HS-5 (cell line): ENCODE data around the gene PRKD2.
A peak's percentile ranks its signal among the peaks of the same experiment; 100 is the strongest.
"Not testable (repeated sequence)": the region's sequence is repeated elsewhere in the genome, so short reads cannot be mapped to it uniquely, and the experiment has no call there.

ENCODE experiments used
- DNase-seq: peaks from one replicate; pipeline ENCODE4 v3.0.0-alpha.2; 2012; ENCODE audit warnings: low read depth

PRKD2 gene

DNA sequence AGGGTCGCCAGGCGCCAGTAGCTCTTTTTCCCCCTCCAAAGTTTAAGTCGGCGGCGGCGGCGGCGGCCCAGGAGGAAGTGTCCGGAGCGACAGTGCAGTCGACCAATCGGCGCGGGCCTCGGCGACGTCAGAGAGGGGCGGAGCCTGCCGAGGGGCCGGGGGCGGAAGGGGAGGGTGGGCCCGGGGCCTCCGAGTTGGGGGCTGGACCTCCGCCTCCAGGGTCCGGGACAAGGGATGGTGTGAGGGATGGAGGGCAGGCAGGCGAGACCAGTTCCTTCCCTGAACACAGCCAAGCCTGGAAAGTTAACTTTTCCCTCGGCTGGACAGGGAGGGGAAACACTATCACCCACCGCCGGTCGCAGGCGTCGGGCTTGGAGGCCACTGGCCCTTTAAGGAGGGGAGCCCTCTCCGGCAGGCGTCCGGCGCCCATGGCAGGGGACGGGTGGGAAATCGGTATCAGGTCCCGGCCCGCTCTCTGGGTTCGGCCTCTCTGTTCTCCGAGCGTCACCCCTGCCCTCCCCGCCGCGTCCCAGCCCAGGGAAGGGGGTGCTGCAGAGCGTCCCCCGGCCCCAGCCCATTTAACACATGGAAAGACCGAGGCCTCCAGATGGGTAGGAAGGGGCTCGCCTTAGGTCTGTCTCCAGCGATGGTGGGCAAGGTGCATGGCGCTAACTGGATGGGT, at the start of gene PRKD2:
PRKD2 (minus strand) TSS at position 81 of the 682 bp plus-strand sequence. CDS start 744 bp downstream, outside the sequence.
- DNase-seq, result no peak

GRCh38 chr19:46764817-46765291, 47.9 kb upstream of the PRKD2 start:
- no peak for DNase-seq

DNA sequence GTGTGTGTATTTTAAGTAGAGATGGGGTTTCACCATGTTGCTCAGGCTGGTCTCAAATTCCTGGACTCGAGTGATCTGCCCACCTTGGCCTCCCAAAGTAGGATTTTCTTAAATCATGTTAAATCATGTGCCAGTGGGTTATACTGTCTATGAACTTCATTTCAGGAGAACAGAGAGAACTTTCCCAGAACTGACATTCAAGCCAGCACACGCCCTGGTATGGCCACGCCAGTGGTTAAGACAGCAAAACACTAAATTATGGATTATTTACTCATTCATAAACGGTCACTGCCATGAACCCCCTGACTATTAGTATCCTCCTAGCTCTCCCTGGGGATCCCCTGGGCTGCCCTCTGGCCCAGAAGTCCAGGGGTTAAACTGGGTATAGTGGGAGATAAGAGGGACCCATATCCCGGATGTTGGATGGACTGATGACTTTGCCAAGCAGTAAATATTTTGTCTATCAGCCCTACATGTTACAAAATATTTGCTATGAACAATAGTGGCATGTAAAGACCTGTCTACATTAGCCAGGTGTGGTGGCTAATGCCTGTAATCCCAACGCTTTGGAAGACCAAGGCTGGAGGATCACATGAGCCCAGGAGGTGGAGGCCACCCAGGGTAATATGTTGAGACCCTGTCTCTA, 45.5 kb upstream of the PRKD2 start:
- DNase-seq, result no peak

DNA sequence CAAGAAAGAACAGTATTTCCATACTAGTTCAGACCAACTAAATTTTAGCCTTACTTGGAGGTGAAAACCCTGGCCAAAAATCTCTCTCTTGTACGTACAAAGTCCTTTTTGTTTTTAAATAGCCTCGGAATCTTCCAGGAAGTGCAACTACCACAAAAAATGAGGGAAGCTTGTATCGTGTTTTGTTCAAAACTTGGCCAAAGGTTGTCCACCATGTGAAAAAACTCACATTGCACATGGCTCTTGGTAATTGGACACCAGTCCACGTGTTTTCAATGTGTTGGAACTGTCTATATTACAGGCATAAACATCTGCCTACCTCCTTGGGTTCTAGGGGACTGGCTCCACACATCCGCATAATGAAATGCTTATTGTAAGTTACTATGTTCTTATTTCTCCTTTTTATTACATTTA, 44.5 kb upstream of the PRKD2 start:
- no peak for DNase-seq

GRCh38 chr19:46760897-46761296, 44.0 kb upstream of the PRKD2 start:
- not testable (repeated sequence) for DNase-seq

DNA sequence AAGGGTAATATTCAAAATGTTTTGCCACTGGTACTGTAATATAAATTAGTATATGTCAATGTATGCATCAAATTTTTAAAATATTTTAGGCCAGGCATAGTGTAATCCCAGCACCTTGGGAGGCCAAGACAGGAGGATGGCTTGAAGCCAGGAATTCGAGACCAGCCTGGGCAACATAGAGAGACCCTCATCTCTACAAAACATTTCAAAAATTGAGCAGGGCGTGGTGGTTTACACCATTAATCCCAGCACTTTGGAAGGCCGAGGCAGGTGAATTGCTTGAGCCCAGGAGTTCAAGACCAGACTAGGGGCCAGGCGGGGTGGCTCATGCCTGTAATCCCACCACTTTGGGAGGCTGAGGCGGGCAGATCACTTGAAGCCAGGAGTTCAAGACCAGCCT, 43.4 kb upstream of the PRKD2 start:
- no peak for DNase-seq

- DNase-seq, result peak; percentile 65
These were observed 43.0 kb upstream of the PRKD2 start for GRCh38 chr19:46759817-46760333.

DNA sequence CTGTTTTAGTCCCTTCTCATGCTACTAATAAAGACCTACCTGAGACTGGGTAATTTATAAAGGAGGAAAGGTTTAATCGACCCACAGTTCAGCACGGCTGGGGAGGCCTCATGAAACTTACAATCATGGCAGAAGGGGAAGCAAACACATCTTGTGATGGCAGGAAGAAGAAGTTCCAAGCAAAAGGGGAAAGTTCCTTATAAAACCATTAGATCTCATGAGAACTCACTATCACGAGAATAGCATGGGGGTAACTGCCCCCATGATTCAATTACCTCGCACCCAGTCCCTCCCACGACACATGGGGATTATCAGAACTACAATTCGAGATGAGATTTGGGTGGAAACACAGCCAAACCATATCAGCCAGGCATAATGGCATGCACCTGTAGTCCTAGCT, 42.3 kb upstream of the PRKD2 start:
- no peak for DNase-seq

- DNase-seq, result no peak
These were observed 39.6 kb upstream of the PRKD2 start for GRCh38 chr19:46756544-46756888.

DNA sequence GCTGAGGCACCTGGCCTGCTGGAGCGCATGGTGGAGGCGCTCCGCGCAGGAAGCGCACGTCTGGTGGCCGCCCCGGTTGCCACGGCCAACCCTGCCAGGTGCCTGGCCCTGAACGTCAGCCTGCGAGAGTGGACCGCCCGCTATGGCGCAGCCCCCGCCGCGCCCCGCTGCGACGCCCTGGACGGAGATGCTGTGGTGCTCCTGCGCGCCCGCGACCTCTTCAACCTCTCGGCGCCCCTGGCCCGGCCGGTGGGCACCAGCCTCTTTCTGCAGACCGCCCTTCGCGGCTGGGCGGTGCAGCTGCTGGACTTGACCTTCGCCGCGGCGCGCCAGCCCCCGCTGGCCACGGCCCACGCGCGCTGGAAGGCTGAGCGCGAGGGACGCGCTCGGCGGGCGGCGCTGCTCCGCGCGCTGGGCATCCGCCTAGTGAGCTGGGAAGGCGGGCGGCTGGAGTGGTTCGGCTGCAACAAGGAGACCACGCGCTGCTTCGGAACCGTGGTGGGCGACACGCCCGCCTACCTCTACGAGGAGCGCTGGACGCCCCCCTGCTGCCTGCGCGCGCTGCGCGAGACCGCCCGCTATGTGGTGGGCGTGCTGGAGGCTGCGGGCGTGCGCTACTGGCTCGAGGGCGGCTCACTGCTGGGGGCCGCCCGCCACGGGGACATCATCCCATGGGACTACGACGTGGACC, 39.1 kb upstream of the PRKD2 start:
- DNase-seq, result no peak

DNA sequence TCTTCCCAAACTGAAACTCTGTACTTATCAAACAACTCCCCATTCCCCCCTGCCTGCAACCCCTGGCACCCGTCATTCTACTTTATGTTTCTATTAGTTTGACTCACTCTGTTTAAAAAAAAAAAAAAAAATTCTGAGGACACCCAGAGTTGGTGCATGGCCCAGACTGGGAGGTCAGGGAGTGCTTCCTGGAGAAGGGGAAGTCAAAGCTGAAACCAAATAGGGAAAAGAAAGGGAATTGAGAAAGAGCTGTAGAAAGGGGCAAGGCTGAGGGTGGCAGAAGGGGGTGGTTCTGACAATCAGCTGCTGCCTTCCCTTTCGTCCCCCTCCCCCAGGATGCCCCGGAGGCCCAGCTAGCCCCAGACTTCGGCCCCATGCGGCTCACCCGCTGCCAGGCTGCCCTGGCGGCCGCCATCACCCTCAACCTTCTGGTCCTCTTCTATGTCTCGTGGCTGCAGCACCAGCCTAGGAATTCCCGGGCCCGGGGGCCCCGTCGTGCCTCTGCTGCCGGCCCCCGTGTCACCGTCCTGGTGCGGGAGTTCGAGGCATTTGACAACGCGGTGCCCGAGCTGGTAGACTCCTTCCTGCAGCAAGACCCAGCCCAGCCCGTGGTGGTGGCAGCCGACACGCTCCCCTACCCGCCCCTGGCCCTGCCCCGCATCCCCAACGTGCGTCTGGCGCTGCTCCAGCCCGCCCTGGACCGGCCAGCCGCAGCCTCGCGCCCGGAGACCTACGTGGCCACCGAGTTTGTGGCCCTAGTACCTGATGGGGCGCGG, 38.4 kb upstream of the PRKD2 start:
- no peak for DNase-seq

DNA sequence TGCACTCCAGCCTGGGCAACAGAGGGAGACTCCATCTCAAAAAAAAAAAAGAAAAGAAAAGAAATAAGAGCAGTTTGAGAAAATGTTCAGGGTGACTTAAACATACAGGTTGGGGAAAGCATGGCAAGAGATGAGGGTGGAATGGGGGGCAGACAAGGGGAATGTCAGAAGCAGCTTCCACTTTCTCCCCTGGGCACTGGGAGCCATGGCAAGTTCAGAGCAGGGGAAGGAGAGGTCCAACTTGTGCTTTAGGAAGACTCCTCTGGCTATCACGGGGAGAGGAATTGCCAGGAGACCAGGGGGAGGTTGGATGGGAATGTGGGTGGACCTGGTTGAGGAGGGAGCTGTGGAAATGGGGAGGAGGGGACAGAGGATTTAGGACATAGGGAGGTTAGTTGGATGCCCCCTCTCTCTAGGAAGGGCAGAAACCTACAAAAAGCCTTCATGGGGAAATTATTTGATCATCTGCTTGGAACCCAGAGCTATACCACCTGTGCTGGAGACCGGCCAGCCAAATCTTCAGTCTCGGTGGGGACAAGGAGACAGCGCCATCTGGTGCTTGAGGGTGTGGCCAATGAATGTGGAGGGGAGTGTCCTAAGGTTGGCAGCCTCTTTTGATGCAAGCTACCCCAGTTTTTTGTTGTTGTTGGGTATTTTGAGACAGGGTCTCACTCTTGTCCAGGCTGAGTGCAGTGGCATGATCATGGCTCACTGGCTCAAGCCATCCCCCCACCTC, 36.7 kb upstream of the PRKD2 start:
- no peak for DNase-seq

- DNase-seq, result no peak
These were observed 31.6 kb upstream of the PRKD2 start for GRCh38 chr19:46748325-46749109.

DNA sequence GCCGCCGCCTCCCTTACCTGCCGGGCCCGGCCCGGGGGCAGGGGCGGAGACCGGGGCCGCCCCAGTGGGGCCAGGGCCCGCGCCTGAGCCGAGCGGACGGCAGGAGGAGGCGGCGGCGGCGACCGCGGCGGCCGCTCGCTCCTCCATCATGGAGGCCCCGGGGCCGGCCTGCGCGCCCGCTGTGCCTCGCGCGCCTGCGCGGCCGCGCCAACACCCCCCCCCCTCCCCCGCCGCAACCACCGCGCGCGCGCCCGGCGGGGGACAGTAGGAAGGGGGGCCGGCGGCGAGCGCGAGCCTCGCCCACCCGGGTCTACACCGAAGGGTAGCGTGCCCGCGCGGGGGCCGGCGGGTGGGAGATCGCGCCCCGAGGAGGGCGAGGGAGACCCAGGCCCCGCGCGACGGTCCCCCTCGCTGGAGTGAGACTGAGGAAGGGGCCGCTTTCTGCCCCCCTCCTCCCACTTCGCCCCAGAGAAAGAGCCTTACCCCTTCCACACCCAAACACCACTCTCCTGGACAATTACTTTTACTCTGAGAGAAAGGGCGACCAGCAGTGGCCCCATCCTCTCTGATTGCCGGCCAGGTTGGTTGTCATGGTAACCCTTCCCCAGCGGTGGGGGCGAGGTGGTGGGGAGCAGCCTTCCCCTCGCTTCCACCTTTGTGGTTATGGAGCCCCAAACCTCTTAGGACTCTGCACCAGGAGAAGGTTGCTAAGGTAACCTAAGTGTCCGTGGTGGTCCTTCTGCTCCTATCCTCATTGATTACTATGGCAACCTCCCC, 29.6 kb upstream of the PRKD2 start, which contains the start of gene STRN4:
STRN4 (minus strand) TSS at position 170 of the 777 bp plus-strand sequence; CDS start at position 150, 20 bp downstream.
- no peak for DNase-seq

- no peak for DNase-seq
These were observed 28.8 kb upstream of the PRKD2 start, which contains the start of gene FKRP for GRCh38 chr19:46745521-46746280. FKRP (plus strand) TSS chr19:46746057; CDS start chr19:46755451, 9,394 bp downstream.

DNA sequence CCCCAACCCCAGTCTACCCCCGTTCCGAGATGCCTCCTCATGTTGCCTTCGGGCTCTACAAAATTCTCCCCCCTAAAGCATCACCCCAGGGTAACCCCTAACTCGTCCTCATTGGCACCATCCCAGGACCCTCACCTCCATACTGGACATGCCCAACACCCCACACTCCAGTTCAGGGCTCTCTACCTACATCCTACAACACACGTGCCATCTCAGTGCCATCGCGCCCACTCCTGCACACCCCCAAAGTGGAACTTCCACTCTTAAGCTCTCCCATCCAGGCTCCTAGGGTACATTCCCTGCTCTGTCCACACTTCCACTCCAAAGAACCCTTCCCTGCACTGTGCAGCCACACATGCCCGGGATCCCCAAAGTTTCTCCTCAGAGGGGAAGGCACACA, 28.1 kb upstream of the PRKD2 start:
- no peak for DNase-seq

- DNase-seq, result no peak
These were observed 27.2 kb upstream of the PRKD2 start for GRCh38 chr19:46744005-46744691.

DNA sequence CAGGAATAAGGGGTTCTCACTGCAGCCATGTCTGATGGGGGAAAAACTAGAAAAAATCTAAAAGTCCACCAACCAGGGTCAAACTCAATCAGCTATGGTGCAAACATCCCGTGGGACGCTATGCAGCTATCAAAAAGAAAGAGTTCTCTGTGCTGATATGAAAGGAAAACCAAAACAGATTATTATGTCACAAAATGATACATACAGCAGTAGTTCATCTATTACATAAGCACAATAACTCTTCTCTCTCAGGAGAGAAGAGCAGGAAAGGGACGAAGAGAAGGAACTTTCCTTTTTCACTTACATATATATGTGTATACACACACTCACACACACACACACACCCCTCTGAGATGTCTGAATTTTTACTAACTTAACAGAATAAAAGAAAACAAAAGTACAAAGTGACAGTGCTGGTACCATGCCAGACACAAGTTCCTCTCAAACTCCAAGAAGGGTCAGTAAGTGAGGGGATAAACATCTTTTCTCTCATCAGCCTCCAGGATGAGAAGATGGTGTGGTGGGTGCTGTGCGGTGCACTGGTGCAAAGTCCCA, 26.1 kb upstream of the PRKD2 start:
- DNase-seq, result no peak
